Activated T-helper 9 cell treated with anti-CD3 and anti-CD28 coated beads, Interleukin-2, amount 50 U/mL, for 16 hours (primary cell): ENCODE measurements around the gene RPS27L.

Experiments used
- DNase-seq: peaks from one replicate; pipeline ENCODE4 v3.0.0-alpha.2; 2020; ENCODE audit warnings: low read depth

Gene RPS27L

DNA sequence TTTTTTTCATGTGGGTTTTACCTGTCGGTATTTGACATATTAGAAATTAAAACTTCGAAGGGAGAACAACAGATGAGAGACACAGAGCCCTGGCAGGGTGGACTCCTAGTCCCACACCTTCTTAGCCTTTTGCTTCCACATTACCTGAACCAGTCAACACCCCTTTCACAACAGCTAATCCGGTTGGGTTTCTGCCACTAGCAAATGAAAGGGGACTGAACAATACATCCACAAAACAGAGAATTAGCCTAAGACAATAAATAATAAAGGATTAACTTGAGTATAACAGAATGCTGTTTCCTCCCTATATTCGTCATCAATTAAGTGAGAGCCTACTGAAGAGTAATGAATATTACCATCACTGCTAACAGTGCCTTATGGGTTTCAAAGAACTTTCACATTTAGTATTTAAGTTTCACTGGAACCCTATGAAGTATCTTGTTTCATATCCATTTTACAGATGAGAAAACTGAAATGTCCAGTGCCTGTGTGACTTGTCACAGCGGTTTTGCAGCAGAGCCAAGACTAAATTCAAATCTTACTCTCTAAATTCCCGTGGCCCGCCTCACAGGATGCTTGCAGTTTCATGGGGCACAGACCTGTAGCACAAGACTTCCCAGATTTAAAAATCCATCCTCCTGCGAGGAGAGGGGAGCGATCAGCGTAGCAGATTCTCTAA, 31.1 kb upstream of the RPS27L start:
- no peak for DNase-seq

DNA sequence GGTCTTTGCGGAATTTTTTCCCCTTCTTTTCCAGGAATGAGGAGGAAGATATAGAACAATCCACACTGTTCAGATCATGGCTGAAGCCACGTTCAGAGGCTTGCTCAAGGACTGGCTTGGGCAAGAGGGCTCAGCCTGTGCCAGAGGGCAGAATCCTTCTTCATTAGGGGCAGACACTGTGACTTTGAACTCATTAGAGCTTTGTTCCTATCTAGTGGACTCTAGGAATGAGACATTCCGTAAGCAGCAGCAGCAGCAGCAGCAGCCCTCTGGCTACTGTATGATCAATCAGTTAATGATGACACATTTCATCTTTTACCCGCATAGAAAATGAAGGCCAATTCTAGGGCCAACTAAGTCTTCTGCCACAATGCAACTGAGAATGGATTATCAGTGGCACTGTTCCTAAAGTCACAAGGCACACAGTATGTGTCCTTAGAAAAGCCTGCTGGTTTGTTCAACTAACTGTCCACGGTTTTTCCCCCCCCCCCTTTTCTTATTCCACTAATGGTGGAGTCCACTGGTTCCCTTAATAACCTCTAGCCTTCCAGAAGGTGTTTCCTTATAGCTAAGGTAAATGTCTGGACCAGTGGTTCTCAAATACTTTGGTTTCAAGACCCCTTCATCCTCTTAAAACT, 30.4 kb upstream of the RPS27L start:
- no peak for DNase-seq

DNA sequence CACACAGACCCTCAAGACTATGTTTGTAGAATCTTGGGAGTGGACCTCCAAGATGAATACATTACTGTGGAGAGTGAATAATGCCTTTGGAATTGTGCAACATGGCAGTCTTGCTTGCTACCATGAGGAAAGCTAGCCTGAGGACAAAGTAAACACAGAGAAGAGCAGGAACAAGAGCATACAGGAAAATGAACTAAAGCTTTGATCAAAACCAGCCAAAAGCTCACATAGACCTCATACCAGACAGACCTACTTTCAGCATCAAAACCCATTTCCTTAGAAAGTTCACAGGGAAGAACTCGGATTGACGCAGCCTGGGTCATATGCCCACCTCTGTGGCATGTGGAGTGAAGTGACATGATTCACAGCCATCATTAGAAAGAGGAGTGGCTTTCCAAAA, 28.8 kb upstream of the RPS27L start:
- DNase-seq = no peak

DNA sequence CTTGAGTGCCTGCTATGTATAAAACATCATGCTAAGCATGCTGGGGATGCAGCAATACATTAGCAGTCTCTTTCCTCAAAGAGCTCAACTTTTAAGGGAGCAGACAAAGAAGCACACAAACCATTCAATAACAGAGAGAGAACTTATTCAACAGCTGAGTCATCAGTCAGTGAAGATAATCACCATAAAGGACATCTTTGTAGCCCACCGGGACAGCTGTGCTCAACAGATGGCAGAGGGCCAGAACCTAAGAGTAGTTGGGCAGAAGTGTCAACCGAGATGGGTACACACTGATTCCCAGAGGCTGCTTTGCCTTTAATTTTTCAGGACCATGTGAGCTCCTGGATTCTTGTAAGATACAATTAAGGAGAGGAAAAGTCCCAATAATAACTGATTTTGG, 27.9 kb upstream of the RPS27L start:
- no peak for DNase-seq

DNA sequence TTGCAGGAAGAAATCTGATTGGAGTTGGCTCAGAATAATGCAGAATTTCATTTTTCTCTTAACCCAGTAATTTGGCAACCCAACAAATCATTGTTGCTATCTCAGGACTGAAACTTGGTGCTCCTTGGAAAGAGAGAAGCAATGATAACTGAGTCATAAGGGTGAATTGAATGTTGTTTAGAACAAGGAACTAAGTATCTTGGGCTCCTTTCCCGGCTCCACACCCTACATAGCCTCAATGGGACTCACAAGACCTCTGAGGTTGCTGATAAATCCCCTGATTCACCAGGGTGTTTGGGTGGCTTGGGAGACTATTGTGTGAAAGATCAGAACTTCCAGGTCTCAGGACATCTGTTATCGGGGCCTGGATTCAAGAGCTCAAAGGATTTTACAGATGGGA, 24.4 kb upstream of the RPS27L start:
- no peak for DNase-seq

DNA sequence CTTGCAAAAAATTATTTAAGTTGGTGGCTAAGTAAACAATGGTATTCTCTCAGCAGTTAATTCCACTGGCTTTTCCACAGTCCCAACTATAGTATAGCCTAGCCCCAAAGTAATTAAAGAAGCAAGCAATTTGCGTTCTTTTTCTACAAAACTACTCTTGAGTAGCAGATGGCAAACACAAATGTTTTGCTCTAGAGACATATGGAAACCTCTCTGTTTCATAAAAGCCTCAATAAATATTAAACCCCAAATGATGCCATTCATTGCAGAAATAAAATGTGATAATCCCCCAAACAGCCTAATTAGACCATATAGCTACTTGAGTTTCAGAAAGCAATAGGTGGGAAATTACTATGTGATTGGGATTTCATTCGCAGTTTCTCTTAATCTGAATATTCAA, 23.5 kb upstream of the RPS27L start:
- DNase-seq = no peak

DNA sequence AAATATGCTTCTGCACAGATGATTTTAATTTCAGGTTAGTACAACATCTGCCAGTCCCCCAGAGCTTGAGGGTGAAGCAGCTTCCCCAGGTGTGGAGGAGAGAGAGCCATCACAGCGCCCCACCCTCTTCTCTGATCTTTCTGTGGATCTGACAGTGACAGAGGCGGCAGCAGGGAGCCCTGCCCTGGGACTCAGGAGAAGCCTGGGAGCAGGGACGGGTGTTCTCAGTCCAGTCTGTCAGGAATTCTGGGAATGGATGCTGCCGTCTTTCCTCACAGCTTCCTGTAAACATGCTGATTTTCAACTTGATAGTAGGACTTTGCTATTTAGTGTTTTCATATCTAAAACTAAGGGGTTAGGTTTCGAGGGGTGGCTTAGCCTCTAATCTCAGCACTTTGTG, 20.8 kb upstream of the RPS27L start:
- DNase-seq = no peak

DNA sequence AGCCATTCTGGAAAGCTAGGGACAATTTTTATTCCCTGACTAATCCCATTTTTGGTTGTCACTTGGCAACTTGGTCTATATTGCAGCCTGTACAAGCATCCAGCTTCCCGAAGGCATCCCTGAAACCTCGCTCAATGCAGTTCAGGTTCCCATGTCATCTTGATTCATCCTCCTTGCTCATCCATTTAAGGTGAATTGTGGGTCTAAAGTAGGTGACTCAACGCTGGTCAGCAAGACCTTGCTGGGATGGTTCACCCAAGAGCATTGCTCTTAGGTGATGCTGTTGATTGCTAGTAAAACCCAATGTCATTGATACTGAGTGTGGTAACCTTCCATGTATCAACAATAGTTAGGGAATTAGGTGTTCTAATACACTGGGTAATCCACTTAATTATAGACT, 19.0 kb upstream of the RPS27L start:
- no peak for DNase-seq

DNA sequence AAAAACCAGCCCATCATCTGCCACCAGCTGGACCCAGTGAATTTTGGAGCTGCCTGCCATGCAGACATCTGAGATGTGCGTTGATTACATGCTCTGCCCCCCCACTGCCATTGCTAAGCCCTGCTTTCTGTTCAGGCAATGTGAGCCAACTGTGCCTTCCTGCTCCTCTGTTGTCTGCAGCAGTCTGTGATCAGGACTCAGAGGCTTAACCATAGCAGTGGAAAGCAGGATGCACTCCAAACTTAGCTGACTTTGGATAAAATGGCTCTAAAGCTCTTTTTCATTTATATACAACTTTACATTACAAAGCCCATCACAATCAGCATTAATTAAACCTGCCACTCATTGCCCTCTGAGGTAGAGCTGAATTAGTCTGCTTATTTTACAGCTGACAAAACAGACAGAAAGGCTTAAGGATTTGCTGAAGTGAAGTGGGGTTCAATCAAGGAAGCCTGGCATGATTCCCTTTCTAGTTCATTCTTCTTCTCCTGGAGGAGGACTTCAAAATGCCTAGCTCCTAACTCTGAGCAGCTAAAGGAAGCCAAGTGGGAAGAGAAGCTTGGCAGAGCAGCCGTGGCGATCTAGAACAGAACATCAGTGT, 15.7 kb upstream of the RPS27L start:
- no peak for DNase-seq

DNA sequence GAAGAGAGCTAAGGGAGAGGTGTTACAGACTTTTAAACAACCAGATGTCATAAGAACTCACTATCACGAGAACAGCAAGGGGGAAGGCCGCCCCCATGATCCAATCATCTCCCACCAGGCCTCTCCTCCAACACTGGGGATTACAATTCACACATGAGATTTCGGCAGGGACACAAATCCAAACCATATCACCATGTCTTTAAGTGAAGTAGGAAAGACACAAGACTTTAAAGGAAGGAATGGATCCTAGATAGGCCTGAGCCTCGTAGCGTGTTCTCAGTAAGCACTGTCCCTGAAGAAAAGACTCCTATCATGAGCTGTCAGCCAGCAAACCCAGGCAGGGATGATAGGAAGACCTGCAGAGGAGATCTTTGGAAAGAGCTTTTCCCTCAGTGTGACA, 15.1 kb upstream of the RPS27L start:
- no peak for DNase-seq

DNA sequence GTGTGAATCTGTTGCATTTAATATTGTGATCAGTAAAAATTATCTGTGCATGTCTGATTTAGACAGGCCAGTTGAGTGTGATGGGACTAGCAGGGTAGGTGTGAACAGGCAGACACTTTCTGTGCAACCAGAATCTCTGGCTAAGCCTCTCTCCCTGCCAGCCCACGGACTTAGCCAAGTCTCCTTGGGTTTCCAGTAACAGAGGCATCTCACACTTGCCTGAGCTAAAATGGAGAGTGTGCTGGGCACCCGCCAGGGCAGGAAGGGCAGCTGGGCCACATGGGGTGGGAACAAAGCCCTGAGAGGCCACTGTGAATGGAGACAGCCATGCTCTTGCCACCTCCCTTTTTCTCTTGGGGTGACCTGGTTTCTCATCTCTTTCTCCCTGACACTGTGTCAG, 12.5 kb upstream of the RPS27L start:
- DNase-seq = no peak

DNA sequence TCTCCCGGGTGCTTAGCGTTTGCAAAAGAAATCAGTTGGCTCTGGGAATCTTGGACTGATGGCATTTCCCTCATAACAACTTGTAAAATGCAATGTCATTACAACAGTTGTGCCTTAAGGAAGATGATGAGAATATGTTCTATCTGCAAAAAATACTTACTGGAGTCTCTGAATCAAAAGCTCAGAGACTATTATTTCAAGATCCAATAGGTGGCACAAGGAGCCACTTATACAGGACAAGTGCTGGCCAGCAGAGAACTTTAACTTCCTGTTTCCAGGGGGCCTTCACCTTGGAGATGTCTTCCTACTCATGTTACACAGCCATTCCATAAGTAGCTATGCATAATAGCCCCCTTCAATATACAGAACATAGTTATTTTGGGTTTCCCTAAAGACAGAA, 8.9 kb upstream of the RPS27L start:
- no peak for DNase-seq

DNA sequence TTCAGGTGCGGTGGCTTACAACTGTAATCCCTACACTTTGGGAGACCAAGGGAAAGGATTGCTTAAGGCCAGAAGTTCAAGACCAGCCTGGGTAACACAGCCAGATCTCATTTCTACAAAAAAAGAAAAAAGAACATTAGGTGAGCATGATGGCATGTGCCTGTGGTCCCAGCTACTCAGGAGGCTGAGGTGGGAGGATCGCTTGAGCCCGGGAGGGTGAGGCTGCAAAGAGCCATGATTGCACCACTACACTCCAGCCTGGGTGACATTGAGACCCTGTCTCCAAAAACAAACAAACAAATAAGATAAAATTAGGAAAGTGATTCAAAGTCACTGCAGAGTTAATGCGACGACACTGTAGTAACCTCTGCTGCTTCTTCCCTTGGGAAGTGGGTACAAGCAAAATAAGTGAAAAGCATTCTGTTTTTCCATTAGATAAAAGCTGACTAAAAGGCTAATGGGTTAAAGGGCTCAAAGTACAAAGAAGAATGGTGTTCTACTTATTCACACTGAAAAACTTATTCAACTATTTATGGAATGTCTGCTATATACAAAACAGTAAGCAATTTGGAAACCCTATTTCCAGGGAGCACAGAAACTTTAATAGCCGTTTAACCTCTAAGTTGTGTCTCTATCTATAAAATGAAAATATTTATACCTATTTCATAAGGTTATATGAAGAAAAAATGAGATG, 8.0 kb upstream of the RPS27L start:
- DNase-seq = no peak

DNA sequence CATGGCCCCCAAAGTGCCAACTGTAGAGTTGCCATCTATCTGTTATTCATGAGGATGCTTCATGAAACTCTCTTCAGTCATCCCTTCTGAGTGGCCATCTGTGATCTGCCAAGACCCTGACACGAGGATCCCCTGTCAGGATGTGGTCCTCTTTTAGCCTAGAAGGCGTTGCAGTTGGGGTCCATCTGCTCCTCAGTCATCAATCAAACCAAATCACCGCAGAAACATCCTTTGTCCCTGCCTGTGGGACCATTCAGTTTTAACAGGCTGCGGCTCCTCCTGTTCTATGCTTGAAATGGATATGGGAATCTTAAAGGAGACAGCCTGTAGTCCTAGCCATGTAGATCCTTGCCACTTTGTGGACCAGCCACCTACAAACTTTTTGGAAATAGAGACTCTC, 5.9 kb upstream of the RPS27L start:
- no peak for DNase-seq

DNA sequence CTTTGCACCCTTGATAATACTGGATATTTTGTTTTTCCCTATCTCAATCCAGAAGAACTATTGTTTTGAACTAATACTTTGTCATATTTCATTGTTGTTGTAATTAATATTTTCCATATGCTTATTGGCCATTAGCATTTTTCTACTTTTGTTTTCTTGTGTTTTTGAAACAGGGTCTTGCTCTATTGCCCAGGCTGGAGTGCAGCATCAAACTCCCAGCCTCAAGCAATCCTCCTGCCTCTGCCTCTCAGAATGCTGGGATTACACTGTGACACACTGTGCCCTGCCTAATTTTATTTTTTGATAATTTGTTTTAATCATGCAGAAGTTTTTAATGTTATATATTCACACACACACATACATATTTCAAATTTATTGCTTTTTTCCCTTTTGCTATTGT, 3.4 kb upstream of the RPS27L start:
- no peak for DNase-seq

DNA sequence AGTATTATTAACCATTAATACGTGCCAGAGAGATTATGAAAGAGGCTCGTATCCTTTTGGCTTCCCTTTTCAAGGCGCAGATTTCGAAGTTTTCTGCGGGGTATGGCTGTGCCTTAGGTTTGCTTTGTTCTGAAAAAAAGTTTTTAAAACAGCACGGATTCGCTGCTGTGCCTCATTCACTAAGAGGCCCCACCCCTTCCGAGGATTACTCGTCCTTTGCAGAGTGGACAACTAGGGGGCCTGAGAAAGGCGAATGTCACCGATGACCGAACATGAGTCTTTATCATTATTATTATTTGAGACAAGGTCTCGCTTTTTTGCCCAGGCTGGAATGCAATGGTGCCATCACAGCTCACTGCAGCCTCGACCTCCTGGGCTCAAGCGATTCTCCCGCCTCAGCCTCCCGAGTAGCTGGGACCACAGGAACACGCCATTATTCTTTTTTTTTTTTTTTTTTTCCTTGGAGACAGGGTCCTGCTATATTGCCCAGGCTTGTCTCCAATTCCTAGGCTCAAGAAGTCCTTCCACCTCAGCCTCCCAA, 684 bp upstream of the RPS27L start:
- DNase-seq = no peak

DNA sequence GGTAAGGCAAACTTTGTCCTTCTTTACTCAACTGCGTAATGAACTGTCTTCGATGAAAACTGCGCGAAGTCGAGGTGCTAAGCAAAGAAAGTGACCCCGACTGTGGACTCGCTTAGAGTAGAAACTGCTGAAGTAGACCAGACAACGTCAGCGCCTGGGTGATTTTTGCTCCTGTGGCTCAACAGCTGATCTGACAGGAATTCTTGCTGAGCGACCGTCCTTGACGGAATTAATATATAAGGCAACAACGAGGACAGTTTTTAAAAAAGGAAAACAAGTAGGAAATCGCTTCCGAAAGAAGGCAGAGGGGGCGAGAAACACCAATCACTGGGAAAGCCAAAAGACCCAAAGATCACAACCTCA, 541 bp downstream of the RPS27L start:
- DNase-seq = no peak

DNA sequence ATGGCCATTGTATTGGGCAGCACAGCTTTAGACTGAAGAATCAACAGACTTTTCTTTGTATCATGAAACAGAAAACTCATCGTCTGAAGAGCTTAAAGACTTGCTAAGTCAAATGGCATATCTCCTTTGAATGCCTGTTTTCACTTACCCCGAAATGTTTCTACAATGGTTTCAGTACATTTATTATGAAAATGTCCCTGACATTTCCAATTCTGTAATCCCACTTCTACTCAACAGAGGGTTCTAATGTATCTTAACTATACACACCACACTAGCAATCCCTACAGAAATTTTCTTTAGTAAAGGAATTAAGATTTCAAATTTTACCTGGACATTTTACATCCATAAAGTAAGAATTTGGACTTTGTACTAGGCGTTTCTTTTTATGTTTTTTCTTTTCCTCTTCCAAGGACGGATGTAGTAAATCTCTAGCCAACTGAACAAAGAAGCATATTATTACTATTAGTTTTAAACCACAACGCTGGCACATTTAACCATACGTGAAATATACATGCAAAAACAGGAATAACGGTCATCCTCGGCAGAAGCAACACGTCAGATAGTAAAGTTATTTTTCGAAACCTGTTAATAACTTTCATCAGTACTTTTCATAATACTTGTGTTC, 1.1 kb downstream of the RPS27L start:
- DNase-seq = no peak

DNA sequence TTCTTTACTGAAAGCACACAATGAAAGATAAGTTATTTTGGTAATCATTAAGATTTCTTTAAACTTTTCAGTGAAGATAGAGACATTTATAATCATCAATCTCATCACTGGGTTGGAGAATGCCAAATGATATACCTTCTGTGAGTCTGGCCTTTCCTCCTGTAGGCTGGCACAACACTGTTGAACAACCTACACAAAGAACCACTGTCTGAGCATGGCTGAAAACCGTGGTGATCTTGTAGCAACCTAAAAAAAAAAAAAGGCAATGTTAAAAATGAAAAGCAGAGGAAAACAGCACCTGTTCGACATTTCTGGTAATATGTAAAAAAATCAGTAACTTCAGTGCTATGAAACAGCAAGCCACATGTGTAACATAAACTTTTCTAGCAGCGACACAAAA, 1.8 kb downstream of the RPS27L start:
- DNase-seq = no peak

DNA sequence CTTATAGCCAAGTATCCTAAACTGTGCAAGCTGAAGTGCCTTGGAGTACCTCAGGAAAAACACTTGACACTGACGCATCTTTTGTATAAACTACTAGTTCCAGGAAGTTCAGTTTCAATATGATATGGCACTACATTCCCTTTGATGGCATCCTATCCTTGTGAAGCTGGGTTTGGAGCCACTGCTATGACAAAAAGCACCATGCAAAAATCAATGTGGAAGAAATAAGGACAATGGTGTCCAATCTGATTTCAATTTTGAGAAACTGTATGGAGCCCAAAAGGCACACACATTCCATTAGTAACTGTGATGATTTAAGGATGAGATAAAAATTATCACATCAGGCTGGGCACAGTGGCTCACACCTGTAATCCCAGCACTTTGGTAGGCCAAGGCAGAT, 5.6 kb downstream of the RPS27L start:
- no peak for DNase-seq

DNA sequence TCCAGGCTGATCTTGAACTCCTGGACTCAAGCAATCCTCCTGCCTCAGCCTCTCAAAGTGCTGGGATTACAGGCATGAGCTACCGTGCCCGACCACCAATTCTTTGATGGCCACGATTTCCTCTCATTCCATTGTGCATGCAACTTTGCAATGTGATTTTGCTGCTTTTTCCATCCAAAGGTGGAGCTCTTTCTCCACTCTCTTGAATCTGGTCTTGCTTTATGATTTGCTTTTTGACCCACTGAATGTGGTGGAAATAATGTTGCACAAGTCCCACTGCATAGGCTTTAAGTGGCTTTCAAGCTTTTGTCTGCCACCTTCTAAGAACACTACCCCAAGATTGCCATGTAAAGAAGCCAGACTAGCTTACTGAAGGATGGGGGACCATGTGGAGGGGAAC, 10.6 kb downstream of the RPS27L start:
- DNase-seq = no peak

DNA sequence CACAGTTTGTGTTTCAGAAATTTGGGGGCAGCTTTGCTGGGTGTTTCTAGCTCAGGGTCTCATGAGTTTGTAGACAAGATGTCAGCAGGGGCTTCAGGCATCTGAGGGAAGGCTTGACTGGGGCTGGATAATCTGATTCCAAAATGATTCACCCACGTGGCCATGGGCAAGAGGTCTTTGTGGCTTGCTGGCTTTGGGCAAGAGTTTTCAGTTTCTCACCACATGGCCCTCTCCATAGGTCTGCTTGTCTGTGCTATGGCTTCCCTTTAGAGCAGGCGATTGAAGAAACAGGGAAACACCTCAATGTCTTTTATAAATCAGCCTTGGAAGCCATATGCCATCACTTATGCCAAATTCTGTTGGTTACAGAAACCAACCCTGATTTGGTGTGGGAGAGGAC, 11.9 kb downstream of the RPS27L start:
- DNase-seq = no peak

DNA sequence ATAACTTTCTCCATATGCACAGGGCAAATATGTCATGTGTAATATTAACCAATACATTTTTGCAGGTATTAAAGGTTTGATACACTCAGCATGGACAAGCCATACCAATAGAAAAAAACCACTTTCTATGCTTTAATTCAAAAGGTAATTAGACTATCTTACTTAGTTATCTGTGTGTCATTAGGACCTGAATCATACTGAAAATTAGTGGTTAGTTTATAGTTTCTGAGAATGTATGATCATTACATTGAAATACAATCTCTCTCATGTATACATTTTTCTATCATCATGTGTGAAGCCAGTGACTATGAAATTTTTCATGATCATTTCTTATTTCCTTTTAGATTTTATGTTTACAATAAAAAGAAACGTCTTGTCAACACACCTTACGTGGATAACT, 16.3 kb downstream of the RPS27L start:
- DNase-seq = no peak
